GM21619 (cell line): ENCODE measurements around the gene SLC6A12.

Source experiments
- ATAC-seq: cut with Tn5 transposase; IDR thresholded peaks from one replicate; pipeline ENCODE4 v1.9.1; 2021; ENCODE audit not compliant: unreplicated experiment

The SLC6A12 gene

DNA sequence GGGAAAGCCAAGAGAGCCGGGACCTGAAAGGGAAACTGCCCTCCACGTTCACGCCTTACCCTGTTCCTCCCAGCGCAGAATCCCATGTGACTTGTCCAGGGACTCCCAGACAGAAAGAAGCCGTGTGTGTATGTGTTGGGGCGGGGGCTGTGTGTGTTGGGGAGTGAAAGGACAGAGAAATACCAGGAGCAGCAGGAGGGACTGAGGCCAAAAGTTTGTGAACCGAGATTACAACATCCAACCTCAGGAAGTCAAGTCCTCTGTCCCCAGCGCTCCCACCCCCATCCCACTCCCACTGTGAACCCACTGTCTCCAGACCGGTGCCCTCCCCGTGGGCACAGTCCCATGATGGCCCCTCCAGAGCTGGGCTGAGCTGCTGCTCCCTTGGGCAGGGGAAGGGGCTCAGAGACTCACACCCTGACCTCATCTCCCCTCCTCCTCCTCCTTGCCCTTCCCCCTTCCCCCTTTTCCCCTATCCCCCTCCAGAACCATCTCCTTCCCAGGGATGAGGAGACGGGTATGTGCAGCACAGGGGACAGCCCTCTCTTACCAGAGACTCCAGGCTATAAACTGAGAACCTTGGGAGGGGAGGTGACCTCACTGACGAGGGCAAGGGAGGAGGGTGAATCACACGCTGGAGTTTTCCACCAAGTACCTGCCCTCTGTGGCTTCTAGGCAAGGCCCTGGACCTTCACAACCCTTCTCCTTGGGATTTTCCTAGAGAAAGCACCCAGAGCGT lies at the start of gene SLC6A12:
Gene SLC6A12 (minus strand): TSS at position 155 of the 739 bp plus-strand sequence. CDS start 4,171 bp downstream, outside the sequence.
- no peak for ATAC-seq

DNA sequence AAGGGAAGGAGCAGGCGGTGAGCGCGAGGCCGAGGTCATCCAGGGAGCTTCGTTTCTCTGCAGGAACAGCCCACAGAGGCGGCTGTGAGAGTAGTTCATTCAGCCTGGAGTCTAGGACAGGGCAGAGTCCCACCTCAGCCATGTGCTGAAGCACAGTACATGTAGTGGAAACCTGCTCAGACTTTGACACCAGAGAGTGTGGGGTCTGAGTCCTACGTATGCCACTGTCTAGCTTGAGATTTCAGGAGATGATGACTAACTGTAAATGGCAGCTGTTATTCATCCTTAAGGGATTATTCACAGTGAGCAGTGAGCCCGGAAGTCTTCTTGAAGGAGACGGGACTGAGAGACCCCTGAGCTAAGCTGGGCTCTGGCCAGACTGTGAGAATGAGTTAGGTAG lies 49.6 kb upstream of the SLC6A12 start:
- no peak for ATAC-seq

DNA sequence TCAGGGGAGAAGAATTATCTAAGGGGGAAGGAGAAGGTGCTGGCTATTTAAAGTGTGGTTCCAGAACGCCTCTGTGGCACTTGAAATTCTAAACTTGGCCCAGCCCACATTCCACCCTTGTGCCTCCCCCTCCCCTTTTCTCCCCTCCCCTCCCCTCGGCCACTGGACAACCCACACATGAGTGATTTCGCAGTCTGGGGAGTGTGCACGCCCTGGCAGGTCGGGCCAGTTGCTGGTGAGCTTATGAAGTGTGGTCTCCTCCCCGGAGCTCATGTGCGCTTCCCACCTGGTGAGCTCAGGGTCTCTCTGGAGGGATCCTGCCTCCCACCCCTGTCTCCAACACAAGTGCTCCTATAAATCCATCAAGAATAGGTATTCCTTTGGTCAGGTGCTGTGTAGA lies 48.9 kb upstream of the SLC6A12 start, which contains the start of gene SLC6A13:
Gene SLC6A13 (minus strand): TSS at position 20 of the 400 bp plus-strand sequence. CDS start 2,784 bp downstream, outside the sequence.
- no peak for ATAC-seq

DNA sequence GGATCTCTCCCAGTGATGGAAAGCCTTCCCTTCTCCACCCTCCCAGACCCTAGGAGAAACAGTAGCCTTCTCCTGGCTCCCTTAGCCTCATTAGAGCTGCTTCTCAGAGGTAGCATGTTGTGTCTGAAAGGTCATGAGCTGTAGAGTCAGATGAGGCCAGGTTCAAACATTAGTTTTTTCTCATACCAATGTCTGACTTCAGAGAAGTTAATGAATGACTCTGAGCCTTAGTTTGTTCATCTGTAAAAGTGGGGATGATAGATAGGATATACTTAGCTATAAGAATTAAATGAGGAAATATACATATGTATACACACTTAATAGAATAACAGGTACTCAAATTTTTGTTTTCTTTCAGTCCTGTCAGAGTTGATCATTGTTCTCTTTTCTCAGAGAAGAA lies 48.2 kb upstream of the SLC6A12 start:
- no peak for ATAC-seq

DNA sequence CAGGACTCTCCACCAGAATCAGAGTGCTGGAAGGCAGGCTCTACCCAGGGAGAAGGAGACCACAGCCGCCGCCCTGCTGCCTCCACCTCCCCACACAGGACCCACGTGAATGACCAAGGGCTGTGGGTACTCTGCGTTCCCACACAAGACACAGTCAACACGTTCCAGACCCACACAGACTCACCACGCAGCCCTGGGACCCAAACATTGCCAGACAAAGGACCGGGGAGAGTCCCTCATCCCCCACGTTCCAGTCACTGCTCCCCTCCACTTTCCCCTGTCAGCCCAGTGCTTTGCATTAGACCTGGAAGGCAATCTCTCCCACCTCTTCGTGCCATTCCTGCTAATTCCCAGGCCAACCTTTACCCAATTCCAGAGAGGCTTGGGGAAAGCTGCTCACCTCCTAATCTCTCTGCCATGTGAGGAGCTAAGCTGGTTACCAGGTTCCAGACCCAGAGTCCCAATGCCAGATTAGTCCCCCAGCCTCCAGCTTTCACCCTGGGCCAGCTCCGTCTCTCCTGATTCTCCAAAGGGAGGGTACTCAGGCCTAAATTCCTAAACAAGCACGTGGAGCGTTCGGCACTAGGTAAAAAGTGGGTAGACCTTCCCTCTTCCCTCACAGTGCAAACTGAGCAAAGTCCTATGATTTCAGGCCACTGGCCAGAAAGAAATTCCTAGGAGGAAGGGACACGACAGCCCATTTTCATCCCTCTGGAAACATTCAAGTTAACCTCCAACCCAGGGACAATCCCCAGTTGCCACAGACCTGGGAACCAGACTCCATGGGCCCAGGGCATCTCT lies 43.8 kb upstream of the SLC6A12 start:
- ATAC-seq, result no peak

DNA sequence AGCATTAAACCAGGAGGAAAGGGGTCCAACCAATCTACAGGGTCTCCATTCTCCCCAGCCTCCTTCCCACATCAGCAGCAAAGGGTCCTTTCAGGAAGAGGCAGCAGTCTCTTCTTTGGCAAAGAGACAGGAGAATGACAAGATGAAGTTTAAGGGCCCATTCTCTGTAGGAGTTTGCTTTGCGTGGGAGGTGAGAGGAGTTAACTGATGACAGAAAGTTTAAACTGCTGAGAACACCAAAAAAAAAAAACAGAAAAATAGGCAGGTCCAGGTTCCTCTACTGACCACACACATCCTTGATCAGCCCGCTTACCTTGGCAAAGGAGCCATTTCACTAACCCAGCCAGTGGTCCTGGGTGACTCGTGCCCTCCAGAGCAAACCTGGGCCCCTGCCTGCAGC lies 43.0 kb upstream of the SLC6A12 start:
- no peak for ATAC-seq

DNA sequence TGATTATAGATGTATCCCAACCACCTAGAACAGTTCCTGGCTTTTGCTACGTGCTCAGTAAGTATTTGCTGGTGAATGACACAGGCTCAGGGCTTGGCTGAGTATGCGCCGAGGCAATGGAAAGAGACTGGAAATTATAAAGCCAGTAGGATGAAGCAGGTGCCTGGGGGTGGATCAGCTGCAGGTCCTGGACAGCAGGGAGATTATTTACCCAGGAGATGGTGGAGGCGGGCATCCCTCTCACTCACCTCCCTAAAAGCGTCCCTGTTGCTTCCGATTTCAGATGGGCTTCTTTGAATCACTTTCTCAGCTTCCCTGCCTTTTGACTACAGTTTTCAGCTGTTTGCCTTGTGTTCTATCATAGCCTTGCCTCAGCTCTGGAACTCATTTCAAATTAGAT lies 42.3 kb upstream of the SLC6A12 start:
- no peak for ATAC-seq

DNA sequence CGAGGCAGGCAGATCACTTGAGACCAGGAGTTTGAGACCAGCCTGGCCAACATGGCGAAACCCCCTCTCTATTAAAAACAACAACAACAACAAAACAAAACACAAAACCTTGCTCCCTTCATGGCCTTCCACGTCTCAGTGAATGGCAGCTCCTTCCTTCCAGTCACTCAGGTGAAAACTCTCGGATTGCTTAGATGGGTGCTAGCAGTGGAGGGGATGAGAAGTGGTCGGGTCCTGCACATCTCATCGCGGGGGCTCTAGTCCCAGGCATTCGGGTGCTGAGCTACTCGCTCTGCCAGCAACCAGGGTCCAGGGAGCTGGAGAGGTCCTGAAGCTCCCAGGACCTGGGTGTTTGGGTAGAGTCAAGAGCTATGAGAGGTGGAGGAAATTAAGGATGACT lies 41.0 kb upstream of the SLC6A12 start:
- no peak for ATAC-seq

DNA sequence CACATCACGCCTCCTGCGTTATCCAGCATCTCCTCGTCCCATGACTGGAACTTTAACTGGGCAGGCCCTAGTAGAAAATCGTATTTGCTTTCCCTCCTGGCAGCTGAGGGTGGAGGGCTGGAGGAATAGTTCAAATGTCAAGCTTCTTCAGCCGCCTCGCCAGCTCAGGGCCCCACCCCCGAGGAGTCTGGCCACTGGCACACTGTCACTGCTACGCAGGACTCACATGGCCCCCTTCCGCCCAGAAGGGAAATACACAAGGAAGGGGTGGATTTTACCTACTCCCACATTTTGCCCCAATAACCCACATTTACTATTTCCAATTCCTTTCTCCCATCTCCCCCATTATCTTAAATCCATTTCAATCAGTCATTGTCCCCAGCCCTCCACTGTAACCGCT lies 40.1 kb upstream of the SLC6A12 start:
- no peak for ATAC-seq

DNA sequence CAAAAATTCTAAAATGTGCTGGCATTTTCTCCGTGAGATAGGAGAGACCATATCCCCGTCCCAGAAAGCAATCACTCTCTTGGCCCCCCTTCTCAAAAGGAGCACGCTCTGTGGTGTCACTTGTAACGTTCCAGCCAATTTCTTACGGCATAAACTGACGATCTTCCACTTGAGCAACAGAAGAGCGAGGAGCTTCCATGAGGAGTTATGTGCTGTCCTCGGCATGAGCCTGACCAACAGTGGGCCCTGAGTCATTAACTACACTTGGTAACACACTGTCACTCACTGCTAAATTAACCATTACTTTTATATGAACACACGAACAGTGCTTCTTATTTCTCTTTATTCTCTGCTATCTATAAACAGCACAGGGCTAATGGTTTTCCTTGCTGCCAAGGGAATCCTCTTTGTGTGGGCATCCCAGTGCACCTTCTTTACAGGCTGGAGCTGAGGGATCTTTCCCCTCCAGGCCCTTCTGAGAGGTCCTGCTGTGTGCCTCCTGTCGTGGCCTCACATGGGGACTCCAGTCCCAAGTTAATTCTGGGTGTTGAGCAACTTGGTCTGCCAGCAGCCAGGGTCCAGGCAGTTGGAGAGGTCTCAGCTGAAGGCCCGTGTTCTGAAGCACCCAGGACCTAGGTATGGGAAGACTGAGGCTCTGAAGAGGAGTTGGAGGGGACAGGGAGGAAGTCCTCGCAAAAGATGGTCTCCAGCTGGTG lies 39.3 kb upstream of the SLC6A12 start:
- no peak for ATAC-seq

DNA sequence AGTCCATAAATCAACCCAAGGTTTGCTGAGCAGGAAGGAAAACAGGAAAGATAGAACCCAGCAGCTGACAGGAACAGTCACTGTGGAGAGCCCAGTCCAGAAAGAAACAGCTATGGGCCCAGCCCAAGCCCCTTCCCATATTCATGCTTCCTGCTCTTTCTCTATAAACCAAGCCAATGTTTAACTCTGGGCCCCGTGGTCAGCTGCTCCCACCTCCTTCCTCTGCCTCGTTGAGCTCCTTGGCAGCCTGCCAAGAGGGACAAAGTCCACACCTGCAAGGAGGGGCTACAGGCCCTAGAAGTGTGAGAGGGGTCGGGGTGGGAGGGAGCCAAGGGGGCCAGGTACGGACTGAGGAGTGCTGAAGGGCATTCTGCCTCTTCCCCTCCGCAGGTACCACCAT lies 38.7 kb upstream of the SLC6A12 start:
- no peak for ATAC-seq

DNA sequence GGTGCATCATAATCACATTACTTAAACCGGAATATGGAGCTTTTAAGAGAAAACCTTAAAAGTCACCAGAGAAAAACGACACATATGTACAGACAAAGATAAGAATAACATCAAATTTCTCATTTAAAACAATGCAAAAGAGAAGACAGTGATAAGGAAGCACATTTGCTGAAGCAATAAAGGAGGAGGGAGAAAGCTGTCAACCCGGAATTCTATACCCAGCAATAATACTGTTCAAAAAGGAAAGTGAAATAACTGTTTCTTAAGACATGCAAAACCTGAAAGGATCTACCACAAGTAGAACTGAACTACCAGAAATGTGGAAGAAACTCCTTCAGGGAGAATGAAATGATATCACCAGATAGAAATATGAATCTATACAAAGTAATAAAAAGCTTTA lies 33.3 kb upstream of the SLC6A12 start:
- no peak for ATAC-seq

DNA sequence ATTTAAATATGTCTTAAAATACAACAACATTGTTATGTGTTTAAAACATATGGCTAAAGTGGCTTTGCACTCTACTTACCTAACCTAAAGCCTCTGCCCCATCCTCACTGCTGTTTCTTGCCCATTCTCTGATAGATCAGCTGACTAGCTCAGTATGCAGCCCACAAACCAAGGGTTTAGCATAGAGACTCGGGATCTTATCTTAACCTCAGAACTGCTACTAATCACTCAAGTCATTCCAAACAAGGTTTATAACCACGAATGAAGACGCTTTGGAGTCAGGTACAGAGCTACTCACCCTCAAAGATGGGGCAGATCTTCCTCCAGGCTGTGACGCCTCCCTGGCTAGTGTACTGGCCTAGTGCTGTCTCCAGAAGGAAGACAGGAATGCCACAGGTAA lies 29.4 kb upstream of the SLC6A12 start:
- ATAC-seq, result no peak

DNA sequence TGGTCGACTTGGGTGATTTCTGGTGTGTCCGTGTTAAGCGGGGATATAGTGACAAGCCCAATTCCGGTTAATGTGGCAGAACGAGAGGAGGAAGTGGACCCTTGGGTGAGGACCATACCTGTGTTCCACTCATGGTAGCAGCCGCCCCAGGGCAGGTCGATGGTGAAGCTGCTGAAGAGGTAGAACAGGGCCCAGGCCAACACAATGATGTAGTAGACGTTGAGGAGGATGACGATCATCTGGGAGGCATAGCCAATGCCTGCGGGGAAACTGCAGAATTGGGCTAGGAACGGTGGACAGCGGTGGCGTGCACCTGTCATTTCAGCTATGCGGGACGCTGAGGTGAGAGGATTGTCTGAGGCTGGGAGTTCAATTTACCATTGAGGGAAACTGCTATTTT lies 28.5 kb upstream of the SLC6A12 start:
- ATAC-seq, result no peak

DNA sequence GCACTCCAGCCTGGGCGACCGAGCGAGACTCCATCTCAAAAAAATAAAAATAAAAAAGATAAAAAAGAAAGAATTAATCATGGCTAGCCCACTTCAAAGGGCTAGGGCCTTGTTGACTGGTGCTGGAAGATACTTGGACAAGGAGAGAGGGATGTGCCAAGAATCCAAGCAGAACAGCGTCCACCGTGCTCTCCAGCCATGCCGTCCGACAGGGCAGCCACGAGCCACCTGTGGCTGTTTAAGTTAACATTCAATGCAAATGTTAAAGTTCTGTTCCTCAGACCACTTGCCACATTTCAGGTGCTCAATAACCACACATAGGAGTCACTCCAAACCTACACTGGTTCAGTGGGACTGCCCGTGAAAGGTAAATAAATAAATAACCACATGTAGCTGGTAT lies 27.3 kb upstream of the SLC6A12 start:
- ATAC-seq, result no peak

DNA sequence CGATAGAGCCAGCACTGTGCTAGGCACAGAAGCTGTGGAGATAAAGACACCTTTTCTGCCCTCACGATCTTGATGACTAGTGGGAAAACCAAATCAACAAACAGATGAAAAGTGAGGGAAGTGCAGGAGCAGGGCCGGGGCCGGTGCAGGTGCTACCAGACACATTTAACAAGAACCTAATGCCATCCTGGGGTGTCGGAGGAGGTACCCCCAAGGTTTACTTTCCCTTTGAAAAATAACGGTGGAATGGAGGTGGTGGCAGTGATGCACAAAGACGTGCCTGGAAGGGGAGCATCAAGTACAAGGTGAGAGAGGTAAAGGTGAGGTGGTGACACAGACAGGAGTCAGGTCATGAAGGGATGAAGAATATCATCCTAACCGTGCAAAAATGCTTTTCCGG lies 26.6 kb upstream of the SLC6A12 start:
- no peak for ATAC-seq

DNA sequence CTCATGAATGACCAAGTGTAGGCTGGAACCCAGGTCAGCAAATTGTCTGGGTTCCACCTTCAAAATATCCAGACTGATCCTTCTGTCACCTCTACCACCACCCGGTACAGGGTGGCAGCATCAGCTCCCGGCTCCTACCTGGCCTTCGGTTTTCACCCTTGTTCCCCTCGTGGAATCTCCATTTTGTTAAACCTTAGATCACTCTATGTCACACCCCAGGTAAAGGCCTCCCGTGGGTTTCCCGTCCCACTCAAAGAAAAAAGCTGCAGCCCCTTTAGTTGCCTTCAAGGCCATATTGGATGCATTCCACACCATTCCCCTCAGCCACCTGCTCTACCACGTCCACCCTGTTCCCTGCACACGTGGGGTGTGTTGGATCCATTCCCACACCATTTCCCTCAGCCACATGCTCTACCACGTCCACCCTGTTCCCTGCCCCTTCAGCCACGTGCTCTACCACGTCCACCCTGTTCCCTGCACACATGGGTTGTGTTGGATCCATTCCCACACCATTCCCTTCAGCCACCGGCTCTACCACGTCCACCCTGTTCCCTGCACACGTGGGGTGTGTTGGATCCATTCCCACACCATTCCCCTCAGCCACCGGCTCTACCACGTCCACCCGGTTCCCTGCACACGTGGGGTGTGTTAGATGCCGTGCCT lies 24.9 kb upstream of the SLC6A12 start:
- ATAC-seq, result no peak

DNA sequence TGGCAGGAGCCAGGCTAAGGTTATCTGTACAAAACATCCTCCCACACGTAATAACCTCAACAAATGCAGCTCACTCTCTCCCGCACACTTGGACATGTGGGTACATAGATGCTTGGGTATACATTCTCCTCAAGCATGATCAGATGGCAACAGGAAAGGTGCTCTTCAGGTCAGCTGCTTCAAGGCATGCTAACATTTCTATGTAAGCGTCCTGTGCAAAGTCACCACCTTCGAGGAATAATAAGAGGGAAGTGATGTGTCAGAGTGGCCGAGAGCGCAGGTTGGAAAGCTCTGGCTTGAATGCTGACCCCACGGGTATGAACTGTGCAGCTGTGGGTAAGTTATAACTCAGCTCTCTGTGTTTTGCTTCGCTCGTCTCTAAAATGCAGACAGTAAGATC lies 24.2 kb upstream of the SLC6A12 start:
- no peak for ATAC-seq

DNA sequence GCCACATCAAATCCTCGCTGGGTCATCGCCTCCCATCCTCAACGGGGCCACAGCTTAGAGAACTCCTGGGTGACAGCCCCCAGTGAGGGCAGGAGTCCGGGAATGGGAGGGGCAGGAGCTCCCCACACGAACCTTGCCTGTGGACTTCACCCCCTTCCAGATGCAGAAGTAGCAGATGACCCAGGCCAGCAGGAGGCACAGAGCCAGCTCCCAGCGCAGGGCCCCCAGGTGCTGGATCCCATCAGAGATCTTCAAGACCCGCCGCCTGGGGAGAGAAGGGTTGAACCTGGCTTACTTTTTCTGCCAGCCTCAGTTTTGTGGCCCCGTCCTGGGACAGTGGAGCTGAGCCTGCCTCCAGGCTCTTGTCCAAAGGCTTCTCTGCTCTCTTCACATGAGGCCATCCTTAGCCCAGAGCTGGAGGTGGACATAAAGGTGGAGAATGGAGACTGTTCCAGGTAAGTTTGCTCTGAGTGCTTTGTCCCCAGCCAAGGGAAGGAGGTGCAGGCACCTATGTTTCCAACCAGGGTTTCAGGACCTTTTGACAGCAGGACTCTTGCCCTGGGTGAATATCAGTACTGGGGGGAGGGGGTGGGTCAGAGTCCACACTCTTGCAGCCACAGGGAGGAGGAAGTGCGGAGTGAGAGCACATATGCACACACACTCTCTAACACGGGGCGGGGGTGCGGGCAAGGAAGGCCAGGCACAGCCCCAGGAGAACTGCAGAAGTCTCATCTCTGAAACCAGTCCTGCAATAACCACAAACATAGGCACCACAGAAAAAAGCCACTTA lies 23.3 kb upstream of the SLC6A12 start:
- ATAC-seq, result no peak

DNA sequence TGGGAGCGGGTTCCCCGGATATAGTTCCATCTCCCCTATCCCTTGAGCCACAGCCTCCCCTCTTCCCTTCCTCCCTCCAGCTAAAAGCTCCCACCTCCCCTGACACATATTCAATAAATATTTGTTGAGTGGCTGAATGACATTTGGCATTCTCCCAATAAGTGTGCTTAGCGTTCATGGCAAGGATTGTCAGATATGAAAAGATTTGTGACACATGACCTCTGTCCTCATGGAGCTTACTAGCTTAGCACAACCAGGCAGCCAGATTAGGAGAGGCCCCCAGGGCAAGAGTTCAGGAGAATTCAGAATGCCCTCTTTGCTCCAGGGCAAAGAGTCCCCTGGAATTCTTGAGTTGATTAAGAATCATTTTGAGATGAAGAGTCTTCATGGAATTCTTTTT lies 22.5 kb upstream of the SLC6A12 start:
- no peak for ATAC-seq
